Mesenchymal stem cell (in vitro differentiated cells and primary cell): ENCODE results near the gene SERPINE2.
A peak's percentile ranks its signal among the peaks of the same experiment; 100 is the strongest.

ENCODE experiments used
- DNase-seq: peaks from one replicate; pipeline ENCODE4 v3.0.0-alpha.2; 2013
- H2AFZ ChIP-seq: one replicate; pipeline ENCODE4 v1.6.1; 2013; ENCODE audit warnings: low read depth, mild to moderate bottlenecking, control low read depth, inconsistent platforms, low read length, moderate library complexity
- H2AK5ac ChIP-seq: 2 replicates; pipeline ENCODE4 v1.6.1; 2013; ENCODE audit warnings: low read length, moderate library complexity, mild to moderate bottlenecking, inconsistent platforms; ENCODE audit not compliant: severe bottlenecking
- H2BK120ac ChIP-seq: one replicate; pipeline ENCODE4 v1.6.1; 2013; ENCODE audit warnings: low read depth, mild to moderate bottlenecking, inconsistent platforms, low read length, moderate library complexity
- H2BK12ac ChIP-seq, 2 experiments: one replicate each; pipeline ENCODE4 v1.6.1; 2013; ENCODE audit warnings: inconsistent platforms in 2 of 2, low read length in 2 of 2, mild to moderate bottlenecking in 2 of 2, moderate library complexity in 2 of 2, control low read depth in 1 of 2
- H2BK15ac ChIP-seq: one replicate; pipeline ENCODE4 v1.6.1; 2013; ENCODE audit warnings: mild to moderate bottlenecking, low read depth, inconsistent platforms; ENCODE audit not compliant: poor library complexity, severe bottlenecking
- H2BK5ac ChIP-seq: 2 replicates; pipeline ENCODE4 v1.6.1; 2013; ENCODE audit warnings: low read depth, mild to moderate bottlenecking, low read length, control low read depth, inconsistent platforms; ENCODE audit not compliant: poor library complexity, severe bottlenecking
- H3K14ac ChIP-seq, 2 experiments: one replicate each; pipeline ENCODE4 v1.6.1; 2013; ENCODE audit warnings: inconsistent platforms in 2 of 2, low read length in 2 of 2, control low read depth in 1 of 2, mild to moderate bottlenecking in 1 of 2, moderate library complexity in 1 of 2
- H3K18ac ChIP-seq, 2 experiments: one replicate each; pipeline ENCODE4 v1.6.1; 2013; ENCODE audit warnings: inconsistent platforms in 2 of 2, low read length in 2 of 2, control low read depth in 1 of 2, low read depth in 1 of 2, mild to moderate bottlenecking in 1 of 2
- H3K23ac ChIP-seq, 2 experiments: one replicate each; pipeline ENCODE4 v1.6.1; 2013; ENCODE audit warnings: inconsistent platforms in 2 of 2, low read length in 2 of 2, mild to moderate bottlenecking in 2 of 2, moderate library complexity in 2 of 2, control low read depth in 1 of 2
- H3K27ac ChIP-seq: 2 replicates; pipeline ENCODE4 v1.5.1; 2013; ENCODE audit warnings: mild to moderate bottlenecking, moderate library complexity, low read length, control low read depth, inconsistent platforms; ENCODE audit not compliant: poor library complexity, severe bottlenecking
- H3K27me3 ChIP-seq, 2 experiments: 2 replicates each; pipeline versions ENCODE4 v1.6.1 to v1.7.0; 2013; ENCODE audit warnings: low read length in 2 of 2, mild to moderate bottlenecking in 2 of 2, moderate library complexity in 2 of 2, control low read depth in 1 of 2, inconsistent platforms in 1 of 2; ENCODE audit not compliant: control insufficient read depth in 1 of 2, insufficient read depth in 1 of 2
- H3K36me3 ChIP-seq, 2 experiments: 2 replicates each; pipeline versions ENCODE4 v1.6.1 to v1.7.0; 2013; ENCODE audit warnings: low read length in 2 of 2, control low read depth in 1 of 2, inconsistent platforms in 1 of 2, low read depth in 1 of 2, mild to moderate bottlenecking in 1 of 2; ENCODE audit not compliant: insufficient read depth in 2 of 2, control insufficient read depth in 1 of 2
- H3K4ac ChIP-seq, 2 experiments: one replicate each; pipeline ENCODE4 v1.6.1; 2013; ENCODE audit warnings: inconsistent platforms in 2 of 2, low read length in 2 of 2, mild to moderate bottlenecking in 2 of 2, moderate library complexity in 2 of 2, control low read depth in 1 of 2, low read depth in 1 of 2
- H3K4me1 ChIP-seq: 2 replicates; pipeline ENCODE4 v1.6.1; 2013; ENCODE audit warnings: low read depth, low read length, control low read depth; ENCODE audit not compliant: control insufficient read depth, insufficient read depth
- H3K4me2 ChIP-seq: 2 replicates; pipeline ENCODE4 v1.6.1; 2013; ENCODE audit warnings: low read length, mild to moderate bottlenecking, inconsistent platforms; ENCODE audit not compliant: poor library complexity, severe bottlenecking
- H3K4me3 ChIP-seq, 2 experiments: 2 replicates each; pipeline versions ENCODE4 v1.5.1 to v1.7.0; 2013; ENCODE audit warnings: low read length in 2 of 2, mild to moderate bottlenecking in 2 of 2, control low read depth in 1 of 2, low read depth in 1 of 2; ENCODE audit not compliant: insufficient read depth in 1 of 2
- H3K79me1 ChIP-seq: replicated peaks from 2 replicates; pipeline ENCODE4 v1.6.1; 2013; ENCODE audit warnings: mild to moderate bottlenecking, control low read depth, low read length, inconsistent platforms; ENCODE audit not compliant: poor library complexity, severe bottlenecking
- H3K9ac ChIP-seq: 2 replicates; pipeline ENCODE4 v1.7.0; 2013; ENCODE audit warnings: mild to moderate bottlenecking, low read length, moderate library complexity
- H3K9me3 ChIP-seq: 2 replicates; pipeline ENCODE4 v1.7.0; 2013; ENCODE audit warnings: mild to moderate bottlenecking, low read length; ENCODE audit not compliant: control insufficient read depth
- H4K8ac ChIP-seq: one replicate; pipeline ENCODE4 v1.6.1; 2013; ENCODE audit warnings: inconsistent platforms, mild to moderate bottlenecking, low read length, moderate library complexity
- H4K91ac ChIP-seq: one replicate; pipeline ENCODE4 v1.6.1; 2013; ENCODE audit warnings: mild to moderate bottlenecking, low read length, inconsistent platforms
- WGBS: methylation state at CpG from one replicate; pipeline ENCODE4 v1.1.7; 2013; ENCODE audit warnings: mixed read lengths; 5-methylcytosine and 5-hydroxymethylcytosine counted together

Gene SERPINE2

GRCh38 chr2:223973606-223974005 lies 65.5 kb downstream of the SERPINE2 start:
- Histone ChIP-seq H2BK5ac (no peak overlapping the region), H3K4me1 (no peaks in the 10 kb centered on the region), H2BK15ac (no peak overlapping the region), H3K36me3 (peaks cover 8 to 45% of the 10 kb centered on the region in 2 experiments), H3K23ac (no peak overlapping the region), H3K9ac (no peak overlapping the region), H3K27ac (no peak overlapping the region), H2BK12ac (no peak overlapping the region), H4K8ac (no peak overlapping the region), H4K91ac (no peak overlapping the region), H3K79me1 (no peaks in the 10 kb centered on the region), H3K4ac (no peak overlapping the region), H3K14ac (no peak overlapping the region), H3K27me3 (no peaks in the 10 kb centered on the region), H3K4me3 (no peak overlapping the region), H2BK120ac (no peak overlapping the region), H3K9me3 (no peaks in the 10 kb centered on the region), H3K18ac (no peak overlapping the region), H2AFZ (no peak overlapping the region), H2AK5ac (no peak overlapping the region), H3K4me2 (no peak overlapping the region)
- WGBS, result 100% methylated on average over 3 of the region's 3 CpGs
- DNase-seq, result no peak

DNA sequence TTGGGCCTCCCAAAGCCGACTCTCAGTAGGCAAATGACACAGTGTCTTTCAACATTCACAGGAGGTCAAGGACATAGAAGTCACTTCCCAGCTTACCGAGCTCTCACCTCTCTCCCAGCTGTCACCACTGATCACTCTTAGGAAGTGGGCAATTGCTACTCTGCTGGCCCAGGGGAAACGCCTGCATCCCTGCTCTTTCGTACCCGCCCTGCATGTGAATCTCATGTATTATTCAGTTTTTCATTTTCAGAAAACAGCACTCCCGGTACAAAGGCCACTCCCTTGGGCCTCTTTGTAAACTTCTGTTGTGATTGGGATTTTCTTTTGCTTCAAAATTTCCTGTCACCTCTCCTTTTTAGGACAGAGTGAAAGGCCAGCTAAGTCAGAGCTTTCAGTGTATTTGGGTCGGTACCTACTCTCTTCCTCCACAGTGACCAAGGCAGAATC lies 66.4 kb downstream of the SERPINE2 start:
- no peak overlapping the region for H4K8ac ChIP-seq
- H3K9ac ChIP-seq, result no peak overlapping the region
- no peak overlapping the region for H3K14ac ChIP-seq
- H3K4me3 ChIP-seq, result no peak overlapping the region
- no peak overlapping the region for H2BK5ac ChIP-seq
- H2BK15ac ChIP-seq, result no peak overlapping the region
- DNase-seq, result no peak
- no peak overlapping the region for H3K4me2 ChIP-seq
- no peak overlapping the region for H3K27ac ChIP-seq
- H2BK12ac ChIP-seq, result no peak overlapping the region
- no peaks in the 10 kb centered on the region for H3K4me1 ChIP-seq
- H2BK120ac ChIP-seq, result no peak overlapping the region
- no peak overlapping the region for H3K18ac ChIP-seq
- H3K36me3 ChIP-seq, result peaks cover 11 to 40% of the 10 kb centered on the region in 2 experiments
- 85% methylated on average over 7 of the region's 7 CpGs for WGBS
- no peak overlapping the region for H2AFZ ChIP-seq
- no peak overlapping the region for H2AK5ac ChIP-seq
- H3K9me3 ChIP-seq, result no peaks in the 10 kb centered on the region
- no peak overlapping the region for H3K4ac ChIP-seq
- H3K23ac ChIP-seq, result no peak overlapping the region
- H3K27me3 ChIP-seq, result no peaks in the 10 kb centered on the region
- H3K79me1 ChIP-seq, result no peaks in the 10 kb centered on the region
- H4K91ac ChIP-seq, result no peak overlapping the region

DNA sequence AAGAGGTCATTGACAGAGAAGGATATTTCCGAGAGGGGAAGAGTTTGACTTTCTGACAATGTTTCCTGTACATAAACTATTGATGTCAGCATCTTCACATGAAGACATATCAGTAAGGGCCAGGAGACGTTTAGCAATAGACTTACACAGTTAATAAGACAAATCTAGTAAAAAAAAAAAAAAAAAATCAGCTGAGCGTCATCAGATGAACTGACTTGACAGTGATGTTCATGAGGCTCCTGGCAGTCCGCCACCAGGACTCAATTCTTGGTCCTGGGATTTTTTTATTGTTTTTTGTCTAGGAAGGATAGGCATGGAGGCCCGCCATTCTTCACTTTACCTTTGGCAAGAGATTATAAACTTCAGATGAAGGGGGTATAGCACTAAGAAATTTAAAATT lies 67.4 kb downstream of the SERPINE2 start:
- no peak overlapping the region for H2BK5ac ChIP-seq
- H2BK120ac ChIP-seq, result no peak overlapping the region
- peaks cover 18 to 41% of the 10 kb centered on the region in 2 experiments for H3K36me3 ChIP-seq
- H3K27me3 ChIP-seq, result no peaks in the 10 kb centered on the region
- no peak overlapping the region for H3K4me3 ChIP-seq
- no peak overlapping the region for H3K4ac ChIP-seq
- no peak overlapping the region for H2AFZ ChIP-seq
- H4K8ac ChIP-seq, result no peak overlapping the region
- H4K91ac ChIP-seq, result no peak overlapping the region
- H3K23ac ChIP-seq, result no peak overlapping the region
- no peak overlapping the region for H2BK12ac ChIP-seq
- WGBS, result 93% methylated on average over 3 of the region's 5 CpGs
- H2AK5ac ChIP-seq, result no peak overlapping the region
- no peak overlapping the region for H3K27ac ChIP-seq
- no peak overlapping the region for H2BK15ac ChIP-seq
- no peaks in the 10 kb centered on the region for H3K79me1 ChIP-seq
- H3K9ac ChIP-seq, result no peak overlapping the region
- H3K9me3 ChIP-seq, result no peaks in the 10 kb centered on the region
- no peak overlapping the region for H3K4me2 ChIP-seq
- no peak for DNase-seq
- no peaks in the 10 kb centered on the region for H3K4me1 ChIP-seq
- no peak overlapping the region for H3K14ac ChIP-seq
- H3K18ac ChIP-seq, result no peak overlapping the region

DNA sequence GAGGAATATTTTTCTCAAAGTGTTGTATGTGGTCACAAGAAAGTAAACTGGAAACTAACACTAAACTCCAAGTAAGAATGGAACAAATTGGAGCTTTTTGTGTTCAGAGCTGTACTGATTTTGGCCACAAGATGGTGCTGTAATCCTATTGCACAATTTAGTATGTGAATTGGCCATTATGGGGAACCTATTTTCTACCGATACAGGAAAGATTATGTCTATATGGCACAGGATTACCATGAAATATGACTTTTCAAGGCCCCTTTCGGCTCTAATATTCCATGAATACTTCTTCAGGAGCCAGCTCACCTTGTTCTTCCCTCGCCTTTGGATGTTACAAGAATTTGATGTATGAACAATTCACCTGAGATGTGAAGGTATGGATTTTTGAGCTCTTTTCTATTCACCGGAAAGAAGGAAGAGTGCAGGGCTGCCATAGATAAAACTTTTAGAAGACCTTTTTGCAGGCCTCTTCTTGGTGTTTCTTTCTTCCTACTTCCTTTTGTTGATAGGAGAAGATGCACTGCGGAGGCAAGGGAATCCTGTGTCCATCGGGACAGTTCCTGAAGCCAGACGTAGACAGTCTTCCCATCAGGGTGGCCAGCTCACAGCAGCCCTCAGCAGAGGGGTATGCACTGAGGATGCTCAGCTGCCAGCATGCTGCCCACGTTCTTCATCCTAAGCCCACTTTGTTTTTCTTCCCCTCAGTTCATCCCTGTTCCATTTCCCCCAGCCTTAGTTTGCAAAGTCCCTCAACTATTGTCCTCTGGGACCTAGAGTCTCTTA lies 68.5 kb downstream of the SERPINE2 start:
- Histone ChIP-seq H3K18ac (no peak overlapping the region), H3K27ac (no peak overlapping the region), H2BK15ac (no peak overlapping the region), H3K4me1 (no peaks in the 10 kb centered on the region), H3K9me3 (no peaks in the 10 kb centered on the region), H3K27me3 (no peaks in the 10 kb centered on the region), H2AFZ (no peak overlapping the region), H3K23ac (no peak overlapping the region), H3K9ac (peak overlapping the region; percentile 65), H4K8ac (peak overlapping the region; percentile 19), H3K4ac (no peak overlapping the region), H3K14ac (no peak overlapping the region), H2BK12ac (no peak overlapping the region), H3K36me3 (peaks cover 23 to 44% of the 10 kb centered on the region in 2 experiments), H4K91ac (no peak overlapping the region), H3K79me1 (no peaks in the 10 kb centered on the region), H2BK5ac (no peak overlapping the region), H2BK120ac (no peak overlapping the region), H3K4me2 (no peak overlapping the region), H3K4me3 (no peak overlapping the region), H2AK5ac (no peak overlapping the region)
- peak; percentile 73 for DNase-seq
- 91% methylated on average over 7 of the region's 8 CpGs for WGBS
